Measurements from ENCODE around the gene COL27A1. TPM values are rescaled to one million over a fixed set of nuclear protein-coding genes. Genes with fewer than 3 reads are reported as not detected.

The COL27A1 gene
- total and polyA plus RNA-seq, 2 donors: 12.6 to 24.0 TPM

GRCh38 chr9:114282104-114282485, 126.8 kb downstream of the COL27A1 start:
- DNase-seq (ENCODE audit: low read depth in 6 of 9, low spot score in 9 of 9): no peak
- H3K9me3 ChIP-seq (ENCODE audit: control insufficient read depth in 2 of 2, insufficient read depth in 1 of 2, low read length in 1 of 2): no peaks in the 10 kb centered on the region
- no peaks in the 10 kb centered on the region for H3K27me3 ChIP-seq (ENCODE audit: control insufficient read depth in 2 of 2, insufficient read depth in 1 of 2, low read length in 1 of 2)
- H3K4me3 ChIP-seq (ENCODE audit: low read length in 2 of 2): no peak overlapping the region
- no peaks in the 10 kb centered on the region for H3K36me3 ChIP-seq (ENCODE audit: control insufficient read depth in 2 of 2, insufficient read depth in 2 of 2, low read length in 1 of 2)
- peaks cover 0 to 4% of the 10 kb centered on the region in 2 donors for H3K4me1 ChIP-seq (ENCODE audit: control insufficient read depth in 2 of 2, insufficient read depth in 2 of 2, low read length in 2 of 2)
- no peak overlapping the region for H3K27ac ChIP-seq (ENCODE audit: low read depth in 1 of 2, low read length in 1 of 2)
- WGBS: 97% methylated on average over 10 of the region's 10 CpGs

GRCh38 chr9:114282507-114282906, 127.2 kb downstream of the COL27A1 start:
- no peak for DNase-seq (ENCODE audit: low read depth in 6 of 9, low spot score in 9 of 9)
- Histone ChIP-seq H3K27me3 (ENCODE audit: control insufficient read depth in 2 of 2, insufficient read depth in 1 of 2, low read length in 1 of 2) (no peaks in the 10 kb centered on the region), H3K27ac (ENCODE audit: low read depth in 1 of 2, low read length in 1 of 2) (no peak overlapping the region), H3K36me3 (ENCODE audit: control insufficient read depth in 2 of 2, insufficient read depth in 2 of 2, low read length in 1 of 2) (no peaks in the 10 kb centered on the region), H3K9me3 (ENCODE audit: control insufficient read depth in 2 of 2, insufficient read depth in 1 of 2, low read length in 1 of 2) (no peaks in the 10 kb centered on the region), H3K4me3 (ENCODE audit: low read length in 2 of 2) (no peak overlapping the region), H3K4me1 (ENCODE audit: control insufficient read depth in 2 of 2, insufficient read depth in 2 of 2, low read length in 2 of 2) (peaks cover 0 to 5% of the 10 kb centered on the region in 2 donors)
- 89% methylated on average over 6 of the region's 6 CpGs for WGBS

GRCh38 chr9:114282926-114283325, 127.6 kb downstream of the COL27A1 start:
- H3K4me1 ChIP-seq (ENCODE audit: control insufficient read depth in 2 of 2, insufficient read depth in 2 of 2, low read length in 2 of 2): peaks cover 0 to 6% of the 10 kb centered on the region in 2 donors
- no peaks in the 10 kb centered on the region for H3K36me3 ChIP-seq (ENCODE audit: control insufficient read depth in 2 of 2, insufficient read depth in 2 of 2, low read length in 1 of 2)
- H3K4me3 ChIP-seq (ENCODE audit: low read length in 2 of 2): no peak overlapping the region
- DNase-seq (ENCODE audit: low read depth in 6 of 9, low spot score in 9 of 9): no peak
- H3K27ac ChIP-seq (ENCODE audit: low read depth in 1 of 2, low read length in 1 of 2): no peak overlapping the region
- WGBS: 75% methylated on average over 5 of the region's 5 CpGs
- no peaks in the 10 kb centered on the region for H3K9me3 ChIP-seq (ENCODE audit: control insufficient read depth in 2 of 2, insufficient read depth in 1 of 2, low read length in 1 of 2)
- H3K27me3 ChIP-seq (ENCODE audit: control insufficient read depth in 2 of 2, insufficient read depth in 1 of 2, low read length in 1 of 2): no peaks in the 10 kb centered on the region

GRCh38 chr9:114283551-114284111, 128.3 kb downstream of the COL27A1 start:
- H3K27ac ChIP-seq (ENCODE audit: low read depth in 1 of 2, low read length in 1 of 2): no peak overlapping the region
- 96% methylated on average over 14 of the region's 14 CpGs for WGBS
- DNase-seq (ENCODE audit: low read depth in 6 of 9, low spot score in 9 of 9): no peak

GRCh38 chr9:114284316-114285060, 129.2 kb downstream of the COL27A1 start:
- 93% methylated on average over 11 of the region's 11 CpGs for WGBS
- peaks cover 0 to 6% of the 10 kb centered on the region in 2 donors for H3K4me1 ChIP-seq (ENCODE audit: control insufficient read depth in 2 of 2, insufficient read depth in 2 of 2, low read length in 2 of 2)

More at GRCh38 chr9:114283551-114284111, 128.3 kb downstream of the COL27A1 start:
- Histone ChIP-seq H3K4me1 (ENCODE audit: control insufficient read depth in 2 of 2, insufficient read depth in 2 of 2, low read length in 2 of 2) (peaks cover 0 to 6% of the 10 kb centered on the region in 2 donors), H3K27me3 (ENCODE audit: control insufficient read depth in 2 of 2, insufficient read depth in 1 of 2, low read length in 1 of 2) (no peaks in the 10 kb centered on the region), H3K9me3 (ENCODE audit: control insufficient read depth in 2 of 2, insufficient read depth in 1 of 2, low read length in 1 of 2) (no peaks in the 10 kb centered on the region), H3K4me3 (ENCODE audit: low read length in 2 of 2) (no peak overlapping the region), H3K36me3 (ENCODE audit: control insufficient read depth in 2 of 2, insufficient read depth in 2 of 2, low read length in 1 of 2) (no peaks in the 10 kb centered on the region)

GRCh38 chr9:114285166-114285867, 130.0 kb downstream of the COL27A1 start:
- DNase-seq (ENCODE audit: low read depth in 6 of 9, low spot score in 9 of 9): no peak
- WGBS: 70% methylated on average over 20 of the region's 20 CpGs
- Histone ChIP-seq H3K27ac (ENCODE audit: low read depth in 1 of 2, low read length in 1 of 2) (peak overlapping the region; percentile 40 to 62), H3K9me3 (ENCODE audit: control insufficient read depth in 2 of 2, insufficient read depth in 1 of 2, low read length in 1 of 2) (no peaks in the 10 kb centered on the region), H3K4me1 (ENCODE audit: control insufficient read depth in 2 of 2, insufficient read depth in 2 of 2, low read length in 2 of 2) (peaks cover 0 to 6% of the 10 kb centered on the region in 2 donors), H3K27me3 (ENCODE audit: control insufficient read depth in 2 of 2, insufficient read depth in 1 of 2, low read length in 1 of 2) (no peaks in the 10 kb centered on the region), H3K36me3 (ENCODE audit: control insufficient read depth in 2 of 2, insufficient read depth in 2 of 2, low read length in 1 of 2) (no peaks in the 10 kb centered on the region), H3K4me3 (ENCODE audit: low read length in 2 of 2) (no peak overlapping the region)

More at GRCh38 chr9:114284316-114285060, 129.2 kb downstream of the COL27A1 start:
- no peak for DNase-seq (ENCODE audit: low read depth in 6 of 9, low spot score in 9 of 9)
- no peaks in the 10 kb centered on the region for H3K9me3 ChIP-seq (ENCODE audit: control insufficient read depth in 2 of 2, insufficient read depth in 1 of 2, low read length in 1 of 2)
- H3K4me3 ChIP-seq (ENCODE audit: low read length in 2 of 2): no peak overlapping the region
- H3K27me3 ChIP-seq (ENCODE audit: control insufficient read depth in 2 of 2, insufficient read depth in 1 of 2, low read length in 1 of 2): no peaks in the 10 kb centered on the region
- peak overlapping the region in 1 of 2 donors; percentile 17 for H3K27ac ChIP-seq (ENCODE audit: low read depth in 1 of 2, low read length in 1 of 2)
- H3K36me3 ChIP-seq (ENCODE audit: control insufficient read depth in 2 of 2, insufficient read depth in 2 of 2, low read length in 1 of 2): no peaks in the 10 kb centered on the region

- H3K27me3 ChIP-seq (ENCODE audit: control insufficient read depth in 2 of 2, insufficient read depth in 1 of 2, low read length in 1 of 2): no peaks in the 10 kb centered on the region
- peaks cover 0 to 6% of the 10 kb centered on the region in 2 donors for H3K4me1 ChIP-seq (ENCODE audit: control insufficient read depth in 2 of 2, insufficient read depth in 2 of 2, low read length in 2 of 2)
- 94% methylated on average over 10 of the region's 10 CpGs for WGBS
- no peaks in the 10 kb centered on the region for H3K9me3 ChIP-seq (ENCODE audit: control insufficient read depth in 2 of 2, insufficient read depth in 1 of 2, low read length in 1 of 2)
- H3K36me3 ChIP-seq (ENCODE audit: control insufficient read depth in 2 of 2, insufficient read depth in 2 of 2, low read length in 1 of 2): no peaks in the 10 kb centered on the region
- H3K27ac ChIP-seq (ENCODE audit: low read depth in 1 of 2, low read length in 1 of 2): no peak overlapping the region
- no peak for DNase-seq (ENCODE audit: low read depth in 6 of 9, low spot score in 9 of 9)
- no peak overlapping the region for H3K4me3 ChIP-seq (ENCODE audit: low read length in 2 of 2)
These were observed 130.9 kb downstream of the COL27A1 start for GRCh38 chr9:114286146-114286679.

- Histone ChIP-seq H3K27ac (ENCODE audit: low read depth in 1 of 2, low read length in 1 of 2) (peak overlapping the region in 1 of 2 donors; percentile 65), H3K4me1 (ENCODE audit: control insufficient read depth in 2 of 2, insufficient read depth in 2 of 2, low read length in 2 of 2) (peaks cover 0 to 6% of the 10 kb centered on the region in 2 donors), H3K4me3 (ENCODE audit: low read length in 2 of 2) (no peak overlapping the region), H3K36me3 (ENCODE audit: control insufficient read depth in 2 of 2, insufficient read depth in 2 of 2, low read length in 1 of 2) (no peaks in the 10 kb centered on the region), H3K9me3 (ENCODE audit: control insufficient read depth in 2 of 2, insufficient read depth in 1 of 2, low read length in 1 of 2) (no peaks in the 10 kb centered on the region), H3K27me3 (ENCODE audit: control insufficient read depth in 2 of 2, insufficient read depth in 1 of 2, low read length in 1 of 2) (peaks cover 0 to 2% of the 10 kb centered on the region in 2 donors)
- DNase-seq (ENCODE audit: low read depth in 6 of 9, low spot score in 9 of 9): no peak
- WGBS: 84% methylated on average over 16 of the region's 16 CpGs
These were observed 131.8 kb downstream of the COL27A1 start for GRCh38 chr9:114287001-114287762.
